Measurements from ENCODE around the gene CLASP2. TPM values are rescaled to one million over a fixed set of nuclear protein-coding genes. Genes with fewer than 3 reads are reported as not detected.

Gene CLASP2
- total RNA-seq, 2 donors from 2014 or later: 65.0 to 74.8 TPM

DNA sequence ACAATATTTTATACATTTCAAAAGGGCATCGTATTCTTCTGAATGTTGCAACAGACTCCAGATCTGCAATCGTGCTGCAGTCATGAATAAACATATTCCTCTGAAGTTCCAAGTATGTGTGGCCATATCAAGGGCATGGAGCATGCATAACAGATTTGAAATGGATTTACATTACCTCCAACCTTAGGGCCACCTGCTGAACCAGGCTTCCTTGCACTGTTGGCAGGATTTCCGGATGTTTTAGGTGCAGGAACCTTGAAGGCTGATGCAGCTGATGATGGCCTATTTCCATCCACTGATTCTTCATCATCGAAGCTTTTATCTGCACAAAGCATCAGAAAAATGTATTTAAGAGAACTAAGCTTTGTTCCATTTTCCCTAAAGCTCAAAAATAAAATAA is 73.5 kb downstream of the CLASP2 start:
- H3K4me3 Mint-ChIP-seq: no peak overlapping the region
- H3K36me3 Mint-ChIP-seq (ENCODE audit: low read depth): peaks cover 10% of the 10 kb centered on the region
- DNase-seq: no peak
- Histone ChIP-seq H3K4me1 (ENCODE audit: control insufficient read depth, insufficient read depth, low read length) (no peaks in the 10 kb centered on the region), H3K27me3 (ENCODE audit: control insufficient read depth, insufficient read depth, low read length, poor library complexity, severe bottlenecking) (no peaks in the 10 kb centered on the region), H3K36me3 (ENCODE audit: control insufficient read depth, insufficient read depth, low read length) (peaks cover 26% of the 10 kb centered on the region), H3K9ac (ENCODE audit: extremely low read depth, low read length, poor library complexity, severe bottlenecking) (no peak overlapping the region), H3K9me3 (ENCODE audit: control insufficient read depth, low read length) (no peaks in the 10 kb centered on the region), H3K4me3 (ENCODE audit: low read length) (no peak overlapping the region), H3K27ac (ENCODE audit: low read depth, low read length) (no peak overlapping the region)
- H3K4me1 Mint-ChIP-seq: peaks cover 4% of the 10 kb centered on the region
- TF ChIP-seq, protein P1, sequence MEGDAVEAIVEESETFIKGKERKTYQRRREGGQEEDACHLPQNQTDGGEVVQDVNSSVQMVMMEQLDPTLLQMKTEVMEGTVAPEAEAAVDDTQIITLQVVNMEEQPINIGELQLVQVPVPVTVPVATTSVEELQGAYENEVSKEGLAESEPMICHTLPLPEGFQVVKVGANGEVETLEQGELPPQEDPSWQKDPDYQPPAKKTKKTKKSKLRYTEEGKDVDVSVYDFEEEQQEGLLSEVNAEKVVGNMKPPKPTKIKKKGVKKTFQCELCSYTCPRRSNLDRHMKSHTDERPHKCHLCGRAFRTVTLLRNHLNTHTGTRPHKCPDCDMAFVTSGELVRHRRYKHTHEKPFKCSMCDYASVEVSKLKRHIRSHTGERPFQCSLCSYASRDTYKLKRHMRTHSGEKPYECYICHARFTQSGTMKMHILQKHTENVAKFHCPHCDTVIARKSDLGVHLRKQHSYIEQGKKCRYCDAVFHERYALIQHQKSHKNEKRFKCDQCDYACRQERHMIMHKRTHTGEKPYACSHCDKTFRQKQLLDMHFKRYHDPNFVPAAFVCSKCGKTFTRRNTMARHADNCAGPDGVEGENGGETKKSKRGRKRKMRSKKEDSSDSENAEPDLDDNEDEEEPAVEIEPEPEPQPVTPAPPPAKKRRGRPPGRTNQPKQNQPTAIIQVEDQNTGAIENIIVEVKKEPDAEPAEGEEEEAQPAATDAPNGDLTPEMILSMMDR (conservative IDR thresholded peaks at IDR 0.05): no peak
- no peaks in the 10 kb centered on the region for H3K27me3 Mint-ChIP-seq (ENCODE audit: insufficient read depth)
- H3K27ac Mint-ChIP-seq: no peak overlapping the region
- no peaks in the 10 kb centered on the region for H3K9me3 Mint-ChIP-seq
- 95 to 100% methylated on average over 3 to 4 of the region's 4 CpGs for WGBS, 2 experiments (ENCODE audit: insufficient coverage in 1 of 2, insufficient read length in 1 of 2)

DNA sequence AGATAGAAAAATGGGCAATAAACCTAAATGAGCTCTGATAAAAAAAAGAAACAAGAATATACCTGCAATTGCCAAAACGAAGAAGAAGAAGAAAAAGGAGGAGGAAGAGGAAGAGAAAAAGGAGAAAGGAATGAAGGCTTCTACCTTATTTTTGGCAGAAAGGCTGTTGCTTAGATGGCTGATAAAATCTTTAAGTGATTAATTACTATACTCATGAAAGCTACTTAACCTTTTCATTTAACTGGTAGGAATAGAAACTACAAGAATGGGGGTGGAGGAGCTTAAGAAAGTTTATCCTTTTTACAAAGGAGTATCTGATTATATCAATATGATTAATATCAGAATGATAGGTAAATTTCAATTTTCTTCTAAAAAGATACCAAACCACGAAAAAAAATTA is 75.2 kb downstream of the CLASP2 start:
- Histone ChIP-seq H3K27ac (ENCODE audit: low read depth, low read length) (no peak overlapping the region), H3K4me3 (ENCODE audit: low read length) (no peak overlapping the region)

DNA sequence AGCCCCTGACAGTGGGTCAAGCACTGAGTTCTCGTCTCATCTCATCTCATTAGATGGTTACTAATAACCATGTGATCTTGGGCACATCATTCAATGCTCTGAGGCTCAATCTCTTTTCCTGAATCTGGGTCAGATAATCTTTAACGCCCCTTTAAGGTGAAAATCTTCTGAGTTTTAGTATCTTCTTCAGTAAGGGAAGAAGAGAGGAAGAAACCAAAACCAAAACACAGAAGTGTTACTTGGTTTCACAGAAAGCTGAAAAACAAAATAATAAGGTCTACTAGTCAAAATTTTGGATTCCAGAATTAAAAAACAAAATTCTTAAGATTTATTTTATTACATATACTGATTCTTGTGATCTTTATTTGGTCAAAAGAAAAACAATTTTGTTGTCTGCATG is 78.2 kb downstream of the CLASP2 start:
- WGBS, 2 experiments (ENCODE audit: insufficient coverage in 1 of 2, insufficient read length in 1 of 2): 92 to 100% methylated on average over 2 of the region's 2 CpGs
- Histone ChIP-seq H3K27ac (ENCODE audit: low read depth, low read length) (no peak overlapping the region), H3K36me3 (ENCODE audit: control insufficient read depth, insufficient read depth, low read length) (peaks cover 35% of the 10 kb centered on the region), H3K9me3 (ENCODE audit: control insufficient read depth, low read length) (no peaks in the 10 kb centered on the region), H3K4me1 (ENCODE audit: control insufficient read depth, insufficient read depth, low read length) (no peaks in the 10 kb centered on the region), H3K27me3 (ENCODE audit: control insufficient read depth, insufficient read depth, low read length, poor library complexity, severe bottlenecking) (no peaks in the 10 kb centered on the region), H3K4me3 (ENCODE audit: low read length) (no peak overlapping the region), H3K9ac (ENCODE audit: extremely low read depth, low read length, poor library complexity, severe bottlenecking) (no peak overlapping the region)
- peaks cover 14% of the 10 kb centered on the region for H3K36me3 Mint-ChIP-seq (ENCODE audit: low read depth)
- no peaks in the 10 kb centered on the region for H3K9me3 Mint-ChIP-seq
- H3K4me3 Mint-ChIP-seq: no peak overlapping the region
- peaks cover 14% of the 10 kb centered on the region for H3K4me1 Mint-ChIP-seq
- TF ChIP-seq, protein P1 (conservative IDR thresholded peaks at IDR 0.05): no peak
- H3K27me3 Mint-ChIP-seq (ENCODE audit: insufficient read depth): no peaks in the 10 kb centered on the region
- no peak for DNase-seq
- no peak overlapping the region for H3K27ac Mint-ChIP-seq

More for the DNA sequence above, 75.2 kb downstream of the CLASP2 start:
- H3K27ac Mint-ChIP-seq: no peak overlapping the region
- TF ChIP-seq, protein P1 (conservative IDR thresholded peaks at IDR 0.05): no peak
- H3K4me3 Mint-ChIP-seq: no peak overlapping the region
- peaks cover 18% of the 10 kb centered on the region for H3K36me3 Mint-ChIP-seq (ENCODE audit: low read depth)
- DNase-seq: no peak
- WGBS, 2 experiments (ENCODE audit: insufficient coverage in 1 of 2, insufficient read length in 1 of 2): 91% methylated on average over 2 of the region's 2 CpGs; no CpG with 5 or more reads in 1 of the 2 experiments
- H3K4me1 ChIP-seq (ENCODE audit: control insufficient read depth, insufficient read depth, low read length): no peaks in the 10 kb centered on the region
- H3K9me3 ChIP-seq (ENCODE audit: control insufficient read depth, low read length): no peaks in the 10 kb centered on the region
- peaks cover 36% of the 10 kb centered on the region for H3K36me3 ChIP-seq (ENCODE audit: control insufficient read depth, insufficient read depth, low read length)
- H3K27me3 ChIP-seq (ENCODE audit: control insufficient read depth, insufficient read depth, low read length, poor library complexity, severe bottlenecking): no peaks in the 10 kb centered on the region
- no peaks in the 10 kb centered on the region for H3K27me3 Mint-ChIP-seq (ENCODE audit: insufficient read depth)
- no peak overlapping the region for H3K9ac ChIP-seq (ENCODE audit: extremely low read depth, low read length, poor library complexity, severe bottlenecking)
- no peaks in the 10 kb centered on the region for H3K9me3 Mint-ChIP-seq
- H3K4me1 Mint-ChIP-seq: peaks cover 5% of the 10 kb centered on the region

All from endodermal cell (in vitro differentiated cells).